ENCODE results near the gene FNDC3B.

GRCh38 chr3:172054115-172054764, 14.9 kb downstream of the FNDC3B start:
- TF ChIP-seq CTCF (IDR thresholded peaks at IDR 0.05; ENCODE audit: insufficient read depth, low read length, poor library complexity, severe bottlenecking) (no peak), EZH2phosphoT487 (conservative IDR thresholded peaks at IDR 0.05; ENCODE audit: low read length) (no peak)

All from SU-DHL-6 (cell line).